ENCODE results near the gene MUCL3.

Gene MUCL3

GRCh38 chr6:30940361-30940986, at the start of gene MUCL3:
Gene MUCL3 (plus strand): TSS chr6:30940973. CDS start chr6:30941000, 27 bp downstream.
- in situ Hi-C loops (cut with MboI; ENCODE audit: low sequenced_read_pairs): no loop called here

- in situ Hi-C loops (cut with MboI; ENCODE audit: low sequenced_read_pairs): no loop called here
Observed at GRCh38 chr6:30891450-30891723, 49.4 kb upstream of the MUCL3 start.

- in situ Hi-C loops (cut with MboI; ENCODE audit: low sequenced_read_pairs): no loop called here
Observed at GRCh38 chr6:30891816-30892538, 48.8 kb upstream of the MUCL3 start.

GRCh38 chr6:30893001-30893591, 47.7 kb upstream of the MUCL3 start:
- in situ Hi-C loops (cut with MboI; ENCODE audit: low sequenced_read_pairs): no loop called here

GRCh38 chr6:30893666-30894065, 47.1 kb upstream of the MUCL3 start:
- in situ Hi-C loops (cut with MboI; ENCODE audit: low sequenced_read_pairs): no loop called here

- in situ Hi-C loops (cut with MboI; ENCODE audit: low sequenced_read_pairs): no loop called here
Observed at GRCh38 chr6:30894381-30894780, 46.4 kb upstream of the MUCL3 start.

GRCh38 chr6:30894935-30895334, 45.8 kb upstream of the MUCL3 start:
- in situ Hi-C loops (cut with MboI; ENCODE audit: low sequenced_read_pairs): no loop called here

GRCh38 chr6:30895343-30895742, 45.4 kb upstream of the MUCL3 start:
- in situ Hi-C loops (cut with MboI; ENCODE audit: low sequenced_read_pairs): no loop called here

- in situ Hi-C loops (cut with MboI; ENCODE audit: low sequenced_read_pairs): no loop called here
Observed at GRCh38 chr6:30896541-30896940, 44.2 kb upstream of the MUCL3 start.

GRCh38 chr6:30897882-30898281, 42.9 kb upstream of the MUCL3 start:
- in situ Hi-C loops (cut with MboI; ENCODE audit: low sequenced_read_pairs): no loop called here

- in situ Hi-C loops (cut with MboI; ENCODE audit: low sequenced_read_pairs): no loop called here
Observed at GRCh38 chr6:30898750-30899360, 41.9 kb upstream of the MUCL3 start.

GRCh38 chr6:30900863-30901417, 39.8 kb upstream of the MUCL3 start:
- in situ Hi-C loops (cut with MboI; ENCODE audit: low sequenced_read_pairs): loop anchor here (25.0 kb wide), 1 partner anchor 186 kb away; no protein-coding TSS in a partner anchor

- in situ Hi-C loops (cut with MboI; ENCODE audit: low sequenced_read_pairs): loop anchor here (25.0 kb wide), 1 partner anchor 186 kb away; no protein-coding TSS in a partner anchor
Observed at GRCh38 chr6:30901436-30901835, 39.3 kb upstream of the MUCL3 start.

GRCh38 chr6:30902196-30902595, 38.6 kb upstream of the MUCL3 start:
- in situ Hi-C loops (cut with MboI; ENCODE audit: low sequenced_read_pairs): loop anchor here (25.0 kb wide), 1 partner anchor 185 kb away; no protein-coding TSS in a partner anchor

GRCh38 chr6:30902709-30903108, 38.1 kb upstream of the MUCL3 start:
- in situ Hi-C loops (cut with MboI; ENCODE audit: low sequenced_read_pairs): loop anchor here (25.0 kb wide), 1 partner anchor 185 kb away; no protein-coding TSS in a partner anchor

GRCh38 chr6:30903236-30903635, 37.5 kb upstream of the MUCL3 start:
- in situ Hi-C loops (cut with MboI; ENCODE audit: low sequenced_read_pairs): loop anchor here (25.0 kb wide), 1 partner anchor 184 kb away; no protein-coding TSS in a partner anchor

- in situ Hi-C loops (cut with MboI; ENCODE audit: low sequenced_read_pairs): loop anchor here (25.0 kb wide), 1 partner anchor 180 kb away; no protein-coding TSS in a partner anchor
Observed at GRCh38 chr6:30907290-30907757, 33.4 kb upstream of the MUCL3 start.

GRCh38 chr6:30907758-30908591, 32.8 kb upstream of the MUCL3 start, which contains the start of gene GTF2H4:
Gene GTF2H4 (plus strand): TSS chr6:30908207.
- in situ Hi-C loops (cut with MboI; ENCODE audit: low sequenced_read_pairs): loop anchor here (25.0 kb wide), 1 partner anchor 179 kb away; no protein-coding TSS in a partner anchor

- in situ Hi-C loops (cut with MboI; ENCODE audit: low sequenced_read_pairs): loop anchor here (25.0 kb wide), 1 partner anchor 179 kb away; no protein-coding TSS in a partner anchor
Observed at GRCh38 chr6:30908700-30909099, 32.1 kb upstream of the MUCL3 start.

- in situ Hi-C loops (cut with MboI; ENCODE audit: low sequenced_read_pairs): loop anchor here (25.0 kb wide), 1 partner anchor 177 kb away; no protein-coding TSS in a partner anchor
Observed at GRCh38 chr6:30910473-30910872, 30.3 kb upstream of the MUCL3 start.
